T follicular helper cell (primary cell): ENCODE measurements around the gene ZNF611.
"Not testable (repeated sequence)": the region's sequence is repeated elsewhere in the genome, so short reads cannot be mapped to it uniquely, and the experiment has no call there.

Experiments
- DNase-seq: peaks from one replicate; pipeline ENCODE4 v3.0.0-alpha.2; 2020; ENCODE audit warnings: low read depth

ZNF611 gene

DNA sequence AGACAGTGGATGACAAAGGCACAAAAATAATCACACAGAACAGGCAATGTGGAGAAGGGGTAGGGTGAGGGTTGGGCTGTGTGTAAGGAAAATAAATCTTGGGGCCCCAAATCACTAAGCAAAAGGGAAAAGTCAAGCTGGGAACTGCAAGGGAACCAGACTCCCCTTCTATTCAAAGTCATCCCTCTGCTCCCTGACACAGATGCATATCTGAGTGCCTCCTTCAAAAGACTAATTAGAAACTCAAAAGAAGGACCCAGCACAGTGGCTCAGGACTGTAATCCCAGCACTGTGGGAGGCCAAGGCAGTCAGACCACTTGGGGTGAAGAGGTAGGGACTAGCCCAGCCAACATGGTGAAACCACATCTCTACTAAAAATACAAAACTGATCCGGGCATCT lies 18.3 kb downstream of the ZNF611 start:
- no peak for DNase-seq

DNA sequence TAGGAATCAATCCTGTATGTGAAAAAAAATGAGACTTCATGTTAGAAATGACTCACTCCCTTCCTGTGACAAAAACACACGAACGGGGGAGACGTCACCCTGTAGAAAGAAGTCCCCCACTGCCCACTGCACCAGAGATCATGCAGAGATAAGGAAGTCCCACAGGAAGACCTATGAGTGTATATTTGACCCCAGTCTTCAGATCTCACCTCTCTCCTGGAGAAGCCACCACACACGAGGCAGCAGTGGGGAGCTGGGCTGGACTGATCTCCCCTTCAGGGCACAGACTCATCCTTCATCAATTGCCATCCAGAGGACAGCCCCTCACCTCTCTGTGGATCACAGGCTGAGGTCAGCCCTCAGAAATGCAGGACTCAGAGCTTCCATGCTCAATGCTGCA lies 18.9 kb downstream of the ZNF611 start:
- DNase-seq = not testable (repeated sequence)

DNA sequence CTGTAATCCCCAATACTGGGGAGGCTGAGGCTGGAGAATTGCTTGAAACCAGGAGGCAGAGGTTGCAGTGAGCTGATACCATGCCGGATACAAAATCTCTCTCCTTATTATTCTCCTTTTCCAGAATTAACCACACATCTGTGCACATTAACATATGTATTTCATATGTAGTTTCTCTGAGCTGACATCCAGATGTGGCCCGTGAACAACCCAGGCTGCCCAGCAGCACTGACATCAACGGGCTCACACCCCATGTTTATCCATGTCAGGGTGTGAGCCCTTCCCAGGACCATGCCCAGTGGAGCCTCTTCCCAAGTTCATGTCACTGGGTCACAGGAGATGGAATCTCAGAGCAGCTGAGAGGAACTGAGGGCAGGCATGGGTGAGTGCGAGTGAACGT lies 19.5 kb downstream of the ZNF611 start:
- not testable (repeated sequence) for DNase-seq

DNA sequence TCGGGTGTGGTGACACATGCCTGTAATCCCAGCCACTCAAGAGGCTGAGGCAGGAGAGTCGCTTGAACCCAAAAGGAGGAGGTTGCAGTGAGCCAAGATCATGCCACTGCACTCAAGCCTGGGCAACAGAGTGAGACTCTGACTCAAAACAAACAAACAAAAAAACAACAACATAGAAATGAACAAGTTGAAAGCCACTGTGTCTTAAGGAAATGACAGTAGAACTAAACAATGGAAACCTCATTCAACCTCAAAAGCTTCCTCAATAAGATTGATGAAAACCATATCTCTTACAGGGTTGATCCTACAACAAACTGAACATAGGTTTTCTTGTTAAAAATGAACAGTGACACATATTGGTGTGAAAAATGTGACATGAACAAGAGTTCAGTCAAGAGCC lies 21.8 kb downstream of the ZNF611 start:
- DNase-seq = not testable (repeated sequence)

DNA sequence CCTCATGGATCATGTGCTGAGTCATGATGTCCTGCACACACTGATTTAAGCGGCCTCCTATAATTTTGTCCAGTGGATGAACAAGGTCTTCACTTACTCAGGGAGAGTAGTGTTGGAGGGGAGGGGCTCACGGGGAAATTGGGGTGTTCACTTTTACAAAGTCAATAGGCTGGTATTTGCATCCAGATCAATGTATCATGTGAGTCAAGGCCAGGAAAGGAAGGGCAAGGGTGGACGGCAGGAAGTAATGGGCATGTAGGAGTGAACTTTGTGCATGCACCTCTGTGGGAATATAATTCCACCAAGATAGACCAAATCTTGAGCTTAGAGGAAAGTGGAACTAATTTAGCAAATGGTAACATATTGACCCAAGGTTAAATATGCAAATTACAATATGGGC lies 23.2 kb downstream of the ZNF611 start:
- not testable (repeated sequence) for DNase-seq

DNA sequence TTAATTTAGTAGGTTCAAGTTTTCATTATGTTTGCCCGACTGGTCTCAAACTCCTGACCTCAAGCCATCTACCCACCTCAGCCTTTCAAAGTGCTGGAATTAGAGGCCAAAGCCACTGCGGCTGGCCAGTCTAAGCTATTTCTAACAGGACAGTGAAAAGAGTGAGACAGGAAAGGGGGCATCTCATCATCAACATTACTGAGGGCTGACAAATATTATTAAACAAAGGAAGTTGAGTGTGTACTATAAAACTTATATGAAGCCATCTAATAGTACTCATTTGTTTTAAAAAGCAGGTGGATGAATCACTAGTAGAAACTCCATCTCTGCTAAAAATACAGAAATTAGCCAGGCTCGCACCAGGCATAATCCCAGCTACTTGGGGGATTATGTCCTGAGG lies 24.3 kb downstream of the ZNF611 start:
- no peak for DNase-seq

DNA sequence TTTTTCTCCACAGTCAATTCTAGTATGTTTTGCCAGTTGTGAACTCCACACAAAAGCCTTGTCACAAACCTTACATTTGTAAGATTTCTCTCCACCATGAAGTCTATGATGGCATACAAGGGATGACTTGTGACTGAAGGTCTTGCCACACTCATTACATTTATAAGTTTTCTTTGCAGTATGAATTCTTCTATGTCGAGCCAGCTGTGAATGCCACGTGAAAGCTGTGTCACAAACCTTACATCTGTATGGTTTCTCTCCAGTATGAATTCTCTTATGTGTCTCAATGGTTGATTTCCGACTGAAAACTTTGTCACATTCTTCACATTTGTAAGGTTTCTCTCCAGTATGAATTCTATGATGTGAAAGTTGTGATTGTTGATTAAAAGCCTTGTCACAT lies 29.2 kb downstream of the ZNF611 start:
- not testable (repeated sequence) for DNase-seq

DNA sequence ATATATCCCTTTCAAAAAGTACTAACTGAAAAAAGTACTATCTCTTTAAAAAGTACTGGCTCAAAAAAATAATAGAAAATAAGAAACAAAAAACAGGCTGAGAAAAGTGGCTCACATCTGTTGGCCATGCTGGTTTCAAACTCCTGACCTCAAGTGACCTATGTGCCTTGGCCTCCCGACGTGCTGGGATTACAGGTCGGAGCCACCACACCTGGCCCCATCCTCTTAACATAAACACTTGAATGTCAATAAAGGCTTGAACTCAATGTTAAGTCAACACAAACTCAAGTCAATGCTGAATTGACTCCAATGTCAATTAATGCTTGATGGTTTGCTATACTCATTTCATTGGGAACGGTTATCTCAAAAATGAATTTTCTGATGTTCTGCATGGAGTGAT lies 30.9 kb downstream of the ZNF611 start:
- DNase-seq = no peak

DNA sequence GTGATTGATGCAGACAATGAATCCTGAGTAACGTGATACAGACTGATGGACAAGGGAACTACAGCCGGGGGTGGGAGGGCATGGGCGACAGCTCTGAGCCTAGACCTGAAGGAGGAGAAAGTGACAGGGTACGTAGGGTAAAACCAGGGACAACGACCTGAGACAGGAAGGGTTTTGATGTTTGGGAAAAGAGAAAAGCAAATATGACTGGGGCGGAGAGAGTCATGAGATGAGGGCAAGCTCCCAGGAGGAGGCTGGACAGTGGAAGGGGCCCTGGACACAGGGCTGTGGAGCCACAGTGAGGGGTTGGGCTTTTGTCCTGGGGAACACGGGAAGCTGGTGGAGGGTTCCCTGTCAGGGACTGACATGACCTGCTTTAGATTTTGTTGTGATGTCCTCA lies 34.2 kb downstream of the ZNF611 start:
- no peak for DNase-seq

DNA sequence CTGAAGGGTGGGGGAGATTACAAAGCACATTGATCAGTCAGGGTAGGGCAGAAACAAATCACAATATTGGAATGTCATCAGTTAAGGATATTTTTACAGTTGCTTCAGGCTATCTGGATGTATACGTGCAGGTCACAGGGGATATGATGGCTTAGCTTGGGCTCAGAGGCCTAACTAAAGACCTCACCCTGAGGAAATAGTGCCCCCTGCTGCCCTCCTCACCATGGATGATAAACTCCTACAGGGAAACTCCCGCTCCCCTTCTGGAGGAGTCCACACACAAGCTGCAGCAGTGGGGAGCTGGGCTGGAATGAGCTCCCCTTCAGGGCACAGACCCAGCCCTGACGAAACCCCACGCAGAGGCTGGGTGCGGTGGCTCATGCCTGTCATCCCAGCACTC lies 35.3 kb downstream of the ZNF611 start:
- not testable (repeated sequence) for DNase-seq

DNA sequence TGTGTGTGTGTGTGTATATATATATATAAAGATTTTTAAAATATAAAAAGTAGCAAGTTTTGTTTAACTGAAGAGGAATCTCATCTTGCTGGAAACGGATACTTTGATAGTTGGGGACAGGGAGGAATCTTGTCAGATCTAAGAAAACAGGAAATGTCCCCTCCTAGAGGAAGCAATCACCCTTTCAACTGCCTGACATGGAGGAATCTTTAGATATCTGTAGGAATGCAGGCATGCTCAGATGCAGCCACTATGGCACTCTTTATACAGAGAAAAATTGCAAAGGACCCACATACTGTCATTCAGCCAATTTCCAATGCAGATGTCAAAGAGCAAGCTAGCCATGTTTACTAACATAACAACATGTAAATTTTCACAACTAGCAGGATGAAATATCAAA lies 38.8 kb downstream of the ZNF611 start:
- no peak for DNase-seq

DNA sequence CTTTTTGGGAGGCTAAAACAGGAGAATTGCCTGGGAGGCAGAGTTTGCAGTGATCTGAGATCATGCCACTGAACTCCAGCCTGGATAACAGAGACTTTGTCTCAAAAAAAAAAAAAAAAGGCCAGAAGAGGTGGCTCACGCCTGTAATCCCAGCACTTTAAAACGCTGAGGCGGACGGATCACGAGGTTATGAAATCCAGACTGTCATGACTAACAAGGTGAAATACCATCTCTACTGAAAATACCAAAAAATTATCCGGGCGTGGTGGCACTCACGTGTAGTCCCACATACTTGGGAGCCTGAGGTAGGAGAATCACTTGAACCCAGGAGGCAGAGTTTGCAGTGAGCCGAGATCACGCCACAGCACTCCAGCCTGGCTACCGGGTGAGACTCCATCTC lies 39.9 kb downstream of the ZNF611 start:
- DNase-seq = no peak

DNA sequence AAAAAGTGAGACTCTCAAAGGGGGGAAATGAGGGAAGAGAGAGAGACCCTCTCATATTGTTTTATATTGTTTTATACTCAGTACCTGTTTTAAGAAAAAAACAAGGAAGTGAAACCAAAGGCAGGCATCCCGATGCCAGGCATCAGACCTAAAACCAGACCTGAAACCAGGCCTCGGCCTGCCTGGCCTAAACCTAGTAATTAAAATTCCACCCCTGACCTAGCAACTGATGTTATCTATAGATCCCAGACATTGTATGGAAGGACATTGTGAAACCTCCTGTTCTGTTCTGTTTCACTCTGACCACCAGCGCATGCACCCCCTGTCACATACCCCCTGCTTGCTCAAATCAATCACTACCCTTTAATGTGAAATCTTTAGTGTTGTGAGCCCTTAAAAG lies 40.6 kb downstream of the ZNF611 start:
- DNase-seq = not testable (repeated sequence)

DNA sequence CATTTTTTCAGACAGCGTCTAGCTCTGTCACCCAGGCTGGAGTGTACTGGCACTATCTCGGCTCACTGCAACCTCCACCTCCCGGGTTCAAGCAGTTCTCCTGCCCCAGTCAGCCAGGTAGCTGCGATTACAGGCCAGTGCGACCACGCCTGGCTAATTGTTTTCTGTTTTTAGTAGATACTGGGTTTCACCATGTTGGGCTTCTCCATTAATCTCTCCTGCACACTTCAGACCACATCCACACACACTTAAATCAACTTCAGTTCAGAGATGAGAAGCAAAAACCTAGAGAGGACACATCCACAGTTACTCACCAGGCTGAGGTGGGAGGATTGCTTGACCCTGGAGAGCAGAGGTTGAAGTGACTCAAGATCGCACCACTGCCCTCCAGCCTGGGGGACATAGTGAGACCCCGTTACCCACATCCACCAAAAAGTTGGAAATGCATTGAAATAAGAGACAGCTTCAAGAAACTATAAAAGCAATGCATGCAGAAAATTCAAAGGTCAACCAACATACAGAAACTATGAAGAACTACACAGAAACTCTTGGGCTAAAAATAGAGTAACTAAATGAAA lies 42.3 kb downstream of the ZNF611 start:
- DNase-seq = no peak

DNA sequence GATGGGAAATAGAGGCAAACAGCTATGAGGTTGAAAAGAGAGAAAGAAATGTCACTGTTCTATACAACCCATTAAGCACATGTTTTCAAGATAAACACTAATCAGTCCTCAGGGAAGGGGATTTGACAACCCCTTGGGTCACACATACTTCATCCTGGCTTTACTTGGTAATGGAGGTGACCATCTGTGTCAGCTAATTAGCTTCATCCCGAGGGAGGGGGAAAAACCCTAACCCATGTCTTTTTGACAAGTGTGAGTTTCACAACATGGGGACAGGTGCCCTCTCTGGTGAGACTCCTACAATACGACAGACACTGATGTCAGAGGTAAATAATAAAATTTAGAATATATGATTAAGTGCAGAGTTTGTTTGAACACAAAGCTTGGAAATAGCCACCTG lies 43.1 kb downstream of the ZNF611 start:
- no peak for DNase-seq

DNA sequence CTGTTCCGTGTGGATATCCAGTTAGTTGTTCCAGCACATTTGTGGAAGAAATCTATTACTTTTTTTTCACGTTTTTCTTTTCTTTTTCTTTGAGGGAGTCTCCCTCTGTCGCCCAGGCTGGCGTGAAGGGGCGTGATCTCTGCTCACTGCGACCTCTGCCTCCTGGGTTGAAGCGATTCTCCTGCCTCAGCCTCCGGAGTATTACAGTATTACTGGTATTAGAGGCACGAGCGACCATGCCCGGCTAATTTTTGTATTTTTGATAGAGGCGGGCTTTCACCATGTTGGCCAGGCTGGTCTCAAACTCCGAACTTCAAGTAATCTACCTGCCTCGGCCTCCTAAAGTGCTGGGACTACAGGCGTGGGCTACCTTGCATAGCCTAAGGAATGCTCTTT lies 43.6 kb downstream of the ZNF611 start:
- DNase-seq = no peak

DNA sequence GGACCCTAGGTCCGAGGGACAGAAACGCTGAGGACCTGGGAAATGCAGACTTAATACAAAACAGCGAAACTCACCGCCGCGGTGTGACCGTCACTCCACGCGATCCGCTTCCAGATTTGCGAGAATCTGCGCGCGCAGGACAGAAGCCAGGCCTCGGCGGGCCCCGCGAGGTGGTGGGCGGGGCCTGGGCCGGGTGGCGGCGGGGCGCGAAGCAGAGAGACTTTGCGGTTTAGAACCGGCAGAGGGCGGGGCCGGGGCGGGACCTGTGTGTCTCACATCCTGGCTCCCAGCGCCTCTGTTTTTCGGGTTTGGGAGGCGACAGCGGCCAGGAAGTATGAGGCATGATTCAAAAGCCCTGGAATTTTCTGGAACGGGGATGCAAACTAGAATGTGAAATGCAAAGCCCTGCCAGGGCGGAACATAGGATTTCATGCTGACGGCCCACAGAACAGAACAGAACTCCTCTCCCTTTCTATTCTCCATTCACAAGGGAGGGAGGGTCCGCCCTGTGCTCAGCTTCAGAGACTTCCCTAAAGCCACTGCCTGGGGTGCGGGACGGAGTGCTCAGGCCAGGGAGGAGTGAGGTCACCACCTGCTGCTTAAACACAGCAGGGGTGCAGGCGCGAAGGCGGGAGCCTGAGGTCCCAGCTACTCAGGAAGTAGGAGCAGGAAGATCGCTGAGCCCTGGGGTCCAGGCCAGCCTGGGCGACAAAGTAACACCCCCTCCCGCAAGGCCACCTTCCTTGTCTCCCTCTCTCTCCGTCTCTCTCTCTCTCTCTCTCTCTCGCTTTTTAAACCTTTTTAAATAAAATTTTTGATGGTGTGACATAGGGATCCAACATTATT lies 44.3 kb downstream of the ZNF611 start:
- DNase-seq = peak; percentile 86

DNA sequence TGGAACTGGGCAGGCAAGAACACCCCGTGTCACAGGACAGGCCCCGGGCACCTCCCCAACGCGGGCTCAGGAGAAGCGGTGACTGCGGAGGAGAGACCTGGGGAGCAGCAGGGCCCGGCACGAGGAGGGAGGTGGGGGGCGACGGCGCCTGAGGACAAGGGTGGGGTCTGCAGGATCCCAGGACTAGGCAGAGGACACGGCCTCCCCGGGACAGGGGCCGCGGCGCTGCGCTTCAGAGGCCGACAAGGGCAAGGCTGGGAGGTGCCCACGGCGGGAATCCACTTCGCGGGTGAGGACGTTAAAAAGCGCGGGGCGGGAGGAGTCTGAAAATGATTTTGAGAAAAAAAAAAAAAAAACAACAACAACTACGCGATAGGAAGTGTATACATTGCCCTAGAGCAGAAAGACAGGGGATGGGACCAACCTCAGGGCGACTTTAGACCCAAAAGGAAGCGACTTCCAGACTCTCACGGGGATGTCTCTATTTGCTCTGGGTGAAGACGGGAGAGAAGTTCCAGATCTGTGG lies 44.9 kb downstream of the ZNF611 start:
- peak; percentile 12 for DNase-seq

DNA sequence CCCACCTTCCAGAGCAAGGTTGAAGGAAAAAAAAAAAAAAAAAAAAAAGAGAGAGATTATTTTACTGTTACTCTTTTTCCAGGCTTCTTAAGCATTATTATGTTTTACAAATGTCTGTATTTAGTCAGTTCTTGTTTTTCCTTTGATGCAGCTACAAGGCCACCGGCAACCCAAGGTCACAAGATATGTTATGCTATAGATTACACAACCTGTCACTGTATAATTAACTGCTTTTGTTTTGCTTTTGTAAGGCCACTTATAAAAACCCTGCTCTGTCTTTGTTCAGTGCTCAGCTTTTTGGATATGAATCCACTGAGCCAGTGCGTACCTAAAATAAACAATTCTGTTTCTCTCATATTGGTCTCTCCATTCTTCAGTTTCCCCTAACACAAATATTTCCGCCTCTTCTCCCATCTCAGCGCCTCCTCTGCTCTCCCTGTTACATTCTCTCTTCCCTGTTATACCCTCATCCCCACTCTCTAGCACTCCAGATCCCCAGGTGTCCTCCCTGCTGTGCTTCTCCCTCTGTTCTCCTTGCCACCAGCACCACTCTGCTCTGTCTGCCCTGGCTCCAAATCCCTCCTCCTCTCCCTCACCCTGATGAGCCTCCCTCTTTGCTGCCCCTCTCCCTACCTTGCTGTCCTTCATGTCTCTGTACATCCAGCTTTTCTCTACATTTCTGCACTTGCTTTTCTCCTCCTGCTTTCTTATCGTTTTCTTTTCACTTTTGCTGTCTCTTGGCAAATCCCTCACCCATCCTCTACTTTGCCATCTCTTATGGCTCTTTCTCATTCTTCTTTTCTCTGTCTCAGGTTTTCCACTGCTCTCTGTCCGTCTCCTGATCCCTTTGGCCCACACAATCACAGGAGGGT lies 45.7 kb downstream of the ZNF611 start:
- not testable (repeated sequence) for DNase-seq

DNA sequence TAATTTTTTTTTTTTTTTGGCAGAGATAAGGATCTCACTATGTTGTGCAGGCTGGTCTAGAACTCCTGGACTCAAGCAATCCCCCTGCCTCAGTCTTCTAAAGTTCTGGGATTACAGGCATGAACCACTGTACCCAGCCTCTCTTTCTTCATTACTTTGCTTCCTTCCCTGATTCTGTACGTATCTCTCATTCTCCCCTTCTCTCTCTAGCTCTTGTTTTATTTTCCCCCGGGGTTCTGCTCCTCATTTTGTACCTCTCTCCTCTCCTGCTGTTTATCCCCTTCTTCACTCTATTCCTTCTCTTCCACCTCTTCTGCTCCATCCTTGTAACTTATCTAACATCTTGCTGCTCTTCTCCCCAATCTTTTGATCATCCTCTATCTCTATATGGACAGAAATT lies 46.5 kb downstream of the ZNF611 start:
- DNase-seq = no peak

DNA sequence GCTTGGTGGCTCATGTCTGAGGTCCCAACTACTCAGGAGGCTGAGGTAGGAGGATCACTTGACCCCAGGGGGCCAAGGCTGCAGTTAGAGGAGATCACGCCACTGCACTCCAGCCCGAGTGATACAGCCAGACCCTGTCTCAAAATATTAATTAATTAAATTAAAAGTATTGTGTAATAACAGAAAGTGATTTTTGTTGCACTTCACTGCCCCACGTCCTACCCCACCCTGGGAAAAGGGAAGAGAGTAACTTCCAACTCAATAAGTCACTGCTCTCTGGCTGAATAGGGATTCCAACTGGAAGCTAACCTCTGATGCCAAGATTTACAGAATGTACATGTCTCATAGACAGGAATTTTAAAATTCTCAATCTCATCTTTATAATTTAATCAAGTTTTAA lies 47.2 kb downstream of the ZNF611 start:
- DNase-seq = no peak

DNA sequence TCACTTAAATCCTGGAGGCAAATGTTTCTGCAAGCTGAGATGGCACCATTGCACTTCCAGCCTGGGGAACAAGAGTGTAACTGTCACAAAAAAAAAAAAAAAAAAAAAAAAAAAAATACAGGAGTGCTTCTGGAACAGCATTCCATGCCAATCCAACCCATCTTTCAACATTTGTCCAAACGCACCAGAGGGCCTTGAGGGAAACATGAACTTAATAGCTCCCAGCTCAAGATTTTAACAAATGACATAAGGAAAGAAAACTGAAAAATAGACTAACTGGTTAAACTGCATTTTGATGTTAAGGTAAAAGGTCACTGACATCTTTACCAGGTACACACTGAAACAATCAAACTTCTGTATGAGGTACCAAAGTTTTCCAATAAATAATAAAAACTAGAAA lies 49.0 kb downstream of the ZNF611 start:
- DNase-seq = no peak

DNA sequence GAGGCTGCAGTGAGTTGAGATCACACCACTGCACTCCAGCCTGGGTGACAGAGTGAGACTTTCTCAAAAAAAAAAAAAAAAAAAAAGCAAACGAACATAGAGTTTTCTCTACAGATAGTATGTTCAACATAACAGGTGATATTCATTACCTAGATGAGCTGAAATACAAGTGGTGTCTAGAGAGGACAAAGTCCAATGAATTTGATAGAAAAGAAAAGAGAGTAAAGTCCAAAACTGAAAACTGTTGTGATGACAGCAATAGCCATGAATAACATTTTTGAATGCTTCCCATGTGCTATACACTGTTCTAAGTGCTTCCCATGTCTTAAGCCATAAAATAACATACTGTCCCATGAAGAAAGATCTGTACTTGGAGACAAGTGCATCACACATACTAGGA lies 53.6 kb downstream of the ZNF611 start:
- DNase-seq = not testable (repeated sequence)
